DOHH2 (cell line): Measurements from ENCODE around the gene FAM118B.

Experiments used
- EZH2phosphoT487 ChIP-seq: fragments of 200-600 bp; sonication (generic); IDR thresholded peaks from 2 replicates; pipeline ENCODE4 v1.6.1; 2017; ENCODE audit warnings: borderline replicate concordance, mild to moderate bottlenecking, antibody characterized with exemption, low read length, moderate library complexity, mixed read lengths
- TF ChIP-seq, protein P1 (sequence below): fragments of 200-600 bp; sonication (generic); IDR thresholded peaks from one replicate; pipeline ENCODE4 v1.5.1; 2014; ENCODE audit warnings: antibody characterized with exemption, mild to moderate bottlenecking, low read depth, low read length; ENCODE audit not compliant: poor library complexity, severe bottlenecking

DNA sequence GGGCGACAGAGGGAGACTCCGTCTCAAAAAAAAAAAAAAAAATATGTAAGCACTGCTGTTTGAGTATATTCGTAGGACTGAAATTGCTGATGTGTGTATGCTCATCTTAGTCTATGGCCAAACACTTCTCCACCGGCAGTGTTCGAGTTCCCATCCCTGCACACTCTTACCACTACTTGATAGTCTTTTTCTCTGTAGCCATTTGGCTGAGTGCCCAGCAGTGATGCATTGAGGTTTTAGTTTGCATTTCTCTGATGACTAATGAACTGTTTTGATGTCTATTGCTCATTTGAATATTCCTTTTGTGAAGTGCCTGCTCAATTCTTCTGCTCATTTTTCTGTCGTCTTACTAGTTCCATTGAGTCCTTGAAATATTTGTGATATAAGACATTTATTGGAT, 73.2 kb downstream of the FAM118B start:
- TF ChIP-seq, protein P1, sequence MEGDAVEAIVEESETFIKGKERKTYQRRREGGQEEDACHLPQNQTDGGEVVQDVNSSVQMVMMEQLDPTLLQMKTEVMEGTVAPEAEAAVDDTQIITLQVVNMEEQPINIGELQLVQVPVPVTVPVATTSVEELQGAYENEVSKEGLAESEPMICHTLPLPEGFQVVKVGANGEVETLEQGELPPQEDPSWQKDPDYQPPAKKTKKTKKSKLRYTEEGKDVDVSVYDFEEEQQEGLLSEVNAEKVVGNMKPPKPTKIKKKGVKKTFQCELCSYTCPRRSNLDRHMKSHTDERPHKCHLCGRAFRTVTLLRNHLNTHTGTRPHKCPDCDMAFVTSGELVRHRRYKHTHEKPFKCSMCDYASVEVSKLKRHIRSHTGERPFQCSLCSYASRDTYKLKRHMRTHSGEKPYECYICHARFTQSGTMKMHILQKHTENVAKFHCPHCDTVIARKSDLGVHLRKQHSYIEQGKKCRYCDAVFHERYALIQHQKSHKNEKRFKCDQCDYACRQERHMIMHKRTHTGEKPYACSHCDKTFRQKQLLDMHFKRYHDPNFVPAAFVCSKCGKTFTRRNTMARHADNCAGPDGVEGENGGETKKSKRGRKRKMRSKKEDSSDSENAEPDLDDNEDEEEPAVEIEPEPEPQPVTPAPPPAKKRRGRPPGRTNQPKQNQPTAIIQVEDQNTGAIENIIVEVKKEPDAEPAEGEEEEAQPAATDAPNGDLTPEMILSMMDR = no peak
- TF ChIP-seq EZH2phosphoT487 = no peak
